Endothelial cell (in vitro differentiated cells): ENCODE results near the gene LRRIQ1. TPM values are rescaled to one million over a fixed set of nuclear protein-coding genes. Genes with fewer than 3 reads are reported as not detected.

Experiments used
- DNase-seq: peaks from one replicate; pipeline ENCODE4 v3.0.0; 2021; ENCODE audit warnings: low spot score
- H3K27ac Mint-ChIP-seq: one replicate; pipeline ENCODE4 v1.8.0; 2021; ENCODE audit warnings: mixed read lengths, inconsistent platforms; ENCODE audit not compliant: unreplicated experiment
- H3K27me3 Mint-ChIP-seq: one replicate; pipeline ENCODE4 v1.8.0; 2021; ENCODE audit warnings: mild to moderate bottlenecking, moderate library complexity, mixed read lengths, inconsistent platforms; ENCODE audit not compliant: unreplicated experiment
- H3K36me3 Mint-ChIP-seq: one replicate; pipeline ENCODE4 v1.8.0; 2021; ENCODE audit warnings: mild to moderate bottlenecking, low read depth, mixed read lengths, inconsistent platforms; ENCODE audit not compliant: unreplicated experiment
- H3K4me1 Mint-ChIP-seq: one replicate; pipeline ENCODE4 v1.8.0; 2021; ENCODE audit warnings: mild to moderate bottlenecking, mixed read lengths, inconsistent platforms; ENCODE audit not compliant: unreplicated experiment
- H3K4me3 Mint-ChIP-seq: one replicate; pipeline ENCODE4 v1.8.0; 2021; ENCODE audit warnings: mild to moderate bottlenecking, mixed read lengths, inconsistent platforms; ENCODE audit not compliant: unreplicated experiment
- H3K9me3 Mint-ChIP-seq: one replicate; pipeline ENCODE4 v1.8.0; 2021; ENCODE audit warnings: mixed read lengths, inconsistent platforms; ENCODE audit not compliant: unreplicated experiment
- CTCF ChIP-seq: fragments of 200-600 bp; sonication (generic); IDR thresholded peaks from one replicate; pipeline ENCODE4 v1.5.0; 2021; ENCODE audit warnings: antibody characterized with exemption; ENCODE audit not compliant: unreplicated experiment
- long read RNA-seq: library from polyadenylated mRNA; unstranded; transcript quantifications from one replicate; pipeline ENCODE4 v2.0.0, GENCODE V29; 2020; ENCODE audit not compliant: unreplicated experiment
- total RNA-seq: library from RNA; stranded (reverse); fragmentation: NEBNext Ultra II Directional; extraction: Animal tissue kit (Norgen Biotek cat#: 25700); gene quantifications from one replicate; pipeline ENCODE4 v1.2.1, GENCODE V29; 2021; ENCODE audit not compliant: unreplicated experiment

Gene LRRIQ1
- total RNA-seq, result 1.1 TPM
- long read RNA-seq, result 0 reads

GRCh38 chr12:85036234-85036707, at the start of gene LRRIQ1, which contains the start of gene TSPAN19:
TSS of gene LRRIQ1 (plus strand) at chr12:85036351. CDS start at chr12:85038177, 1,826 bp downstream.
TSS of gene TSPAN19 (minus strand) at chr12:85036277. CDS start at chr12:85029946, 6,331 bp downstream.
- no peak for TF ChIP-seq CTCF
- Mint-ChIP-seq H3K4me1 (no peaks in the 10 kb centered on the region), H3K27me3 (peaks cover 2% of the 10 kb centered on the region), H3K4me3 (peak within 1 kb of the TSS; percentile 94), H3K27ac (peak within 1 kb of the TSS; percentile 97), H3K36me3 (no peaks in the 10 kb centered on the region), H3K9me3 (no peaks in the 10 kb centered on the region)
- DNase-seq, result peak; percentile 78

- H3K27me3 Mint-ChIP-seq, result no peaks in the 10 kb centered on the region
- H3K4me3 Mint-ChIP-seq, result no peak overlapping the region
- H3K36me3 Mint-ChIP-seq, result no peaks in the 10 kb centered on the region
- H3K27ac Mint-ChIP-seq, result no peak overlapping the region
- H3K4me1 Mint-ChIP-seq, result no peaks in the 10 kb centered on the region
- DNase-seq, result no peak
- TF ChIP-seq CTCF, result no peak
- H3K9me3 Mint-ChIP-seq, result no peaks in the 10 kb centered on the region
Observed at GRCh38 chr12:84986586-84986985, 49.6 kb upstream of the LRRIQ1 start.

GRCh38 chr12:84994426-84994825, 41.7 kb upstream of the LRRIQ1 start:
- H3K9me3 Mint-ChIP-seq, result no peaks in the 10 kb centered on the region
- peaks cover 4% of the 10 kb centered on the region for H3K4me1 Mint-ChIP-seq
- H3K27me3 Mint-ChIP-seq, result no peaks in the 10 kb centered on the region
- DNase-seq, result no peak
- H3K27ac Mint-ChIP-seq, result no peak overlapping the region
- TF ChIP-seq CTCF, result no peak
- no peak overlapping the region for H3K4me3 Mint-ChIP-seq
- no peaks in the 10 kb centered on the region for H3K36me3 Mint-ChIP-seq

GRCh38 chr12:84995641-84996040, 40.5 kb upstream of the LRRIQ1 start:
- DNase-seq, result no peak
- no peak overlapping the region for H3K27ac Mint-ChIP-seq
- peaks cover 4% of the 10 kb centered on the region for H3K4me1 Mint-ChIP-seq
- H3K36me3 Mint-ChIP-seq, result no peaks in the 10 kb centered on the region
- no peak overlapping the region for H3K4me3 Mint-ChIP-seq
- H3K27me3 Mint-ChIP-seq, result no peaks in the 10 kb centered on the region
- H3K9me3 Mint-ChIP-seq, result no peaks in the 10 kb centered on the region
- TF ChIP-seq CTCF, result no peak

- no peak overlapping the region for H3K4me3 Mint-ChIP-seq
- H3K27me3 Mint-ChIP-seq, result no peaks in the 10 kb centered on the region
- no peak for TF ChIP-seq CTCF
- no peak overlapping the region for H3K27ac Mint-ChIP-seq
- no peaks in the 10 kb centered on the region for H3K36me3 Mint-ChIP-seq
- no peaks in the 10 kb centered on the region for H3K9me3 Mint-ChIP-seq
- DNase-seq, result no peak
- peaks cover 4% of the 10 kb centered on the region for H3K4me1 Mint-ChIP-seq
Observed at GRCh38 chr12:84996759-84997158, 39.4 kb upstream of the LRRIQ1 start.
